Right atrium auricular region (tissue), 2 donors: ENCODE measurements around the gene PLEKHB1. TPM values are rescaled to one million over a fixed set of nuclear protein-coding genes. Genes with fewer than 3 reads are reported as not detected.

Experiments
- DNase-seq: peaks from one replicate; pipeline ENCODE4 v3.0.0-alpha.2; 2019; ENCODE audit warnings: low spot score
- H3K27ac ChIP-seq, 2 donors: fragments of 200-600 bp; sonication (generic); 1 replicate in 1 of 2; 2 replicates in 1 of 2; pipeline ENCODE4 v1.5.1; 2016 to 2019
- H3K27me3 ChIP-seq, 2 donors: fragments of 200-600 bp; sonication (generic); one replicate each; pipeline versions ENCODE4 v1.5.1 to v1.6.0; 2017 to 2019
- H3K36me3 ChIP-seq: fragments of 200-600 bp; sonication (generic); one replicate; pipeline ENCODE4 v1.5.1; 2016
- H3K4me1 ChIP-seq, 2 donors: fragments of 200-600 bp; sonication (generic); one replicate each; pipeline versions ENCODE4 v1.5.1 to v1.6.0; 2017 to 2019
- H3K4me3 ChIP-seq, 2 donors: fragments of 200-600 bp; sonication (generic); 1 replicate in 1 of 2; 2 replicates in 1 of 2; pipeline ENCODE4 v1.5.1; 2017 to 2019; ENCODE audit warnings: mild to moderate bottlenecking in 1 of 2, moderate library complexity in 1 of 2
- H3K9me3 ChIP-seq, 2 donors: fragments of 200-600 bp; sonication (generic); one replicate each; pipeline ENCODE4 v1.5.1; 2019
- CTCF ChIP-seq, 2 donors: fragments of 200-600 bp; sonication (generic); IDR thresholded peaks; one replicate each; pipeline ENCODE4 v1.5.1; 2019; ENCODE audit warnings: antibody characterized with exemption in 2 of 2
- total RNA-seq, 2 donors: library from RNA; depleted of rRNA; stranded (reverse); fragments of >200 nt; gene quantifications; one replicate each; pipeline ENCODE4 v1.1.0, GENCODE V29; 2016

Gene PLEKHB1
- total RNA-seq, 2 donors from 2014 or later: 13.0 to 23.8 TPM

GRCh38 chr11:73693899-73694525, 47.6 kb downstream of the PLEKHB1 start:
- Histone ChIP-seq H3K4me1 (no peaks in the 10 kb centered on the region), H3K27me3 (no peaks in the 10 kb centered on the region), H3K36me3 (peaks cover 14% of the 10 kb centered on the region), H3K27ac (no peak overlapping the region), H3K4me3 (no peak overlapping the region), H3K9me3 (no peaks in the 10 kb centered on the region)
- DNase-seq: no peak
- no peak for TF ChIP-seq CTCF (IDR thresholded peaks at IDR 0.05)

- no peak overlapping the region for H3K27ac ChIP-seq
- no peaks in the 10 kb centered on the region for H3K9me3 ChIP-seq
- no peak overlapping the region for H3K4me3 ChIP-seq
- H3K36me3 ChIP-seq: peaks cover 66% of the 10 kb centered on the region
- no peaks in the 10 kb centered on the region for H3K27me3 ChIP-seq
- no peak for TF ChIP-seq CTCF (IDR thresholded peaks at IDR 0.05)
- DNase-seq: no peak
- no peaks in the 10 kb centered on the region for H3K4me1 ChIP-seq
Measured at GRCh38 chr11:73705053-73705452, 58.7 kb downstream of the PLEKHB1 start.

GRCh38 chr11:73710964-73711363, 64.6 kb downstream of the PLEKHB1 start:
- no peak overlapping the region for H3K27ac ChIP-seq
- no peak for TF ChIP-seq CTCF (IDR thresholded peaks at IDR 0.05)
- no peak for DNase-seq
- peaks cover 16% of the 10 kb centered on the region for H3K36me3 ChIP-seq
- no peaks in the 10 kb centered on the region for H3K4me1 ChIP-seq
- no peak overlapping the region for H3K4me3 ChIP-seq
- no peaks in the 10 kb centered on the region for H3K27me3 ChIP-seq
- no peaks in the 10 kb centered on the region for H3K9me3 ChIP-seq

Other genes with a start within 250 kb of the PLEKHB1 start
- 10 to 100 TPM; 30.9 to 40.8 TPM for gene FAM168A, start 48.5 kb upstream of the PLEKHB1 start, total RNA-seq
- gene RAB6A, start 114.5 kb downstream of the PLEKHB1 start, total RNA-seq: 100 to 1,000 TPM in 1 of 2 donors, 10 to 100 TPM in 1; 94.7 to 104 TPM
- 10 to 100 TPM; 18.7 to 25.3 TPM for gene MRPL48, start 141.3 kb downstream of the PLEKHB1 start, total RNA-seq
- gene COA4, start 230.3 kb downstream of the PLEKHB1 start, total RNA-seq: 100 to 1,000 TPM in 1 of 2 donors, 10 to 100 TPM in 1; 90.7 to 102 TPM
- gene PAAF1, start 230.4 kb downstream of the PLEKHB1 start, total RNA-seq: 10 to 100 TPM; 10.2 to 12.3 TPM